Neutrophil (primary cell): ENCODE data around the gene FCHSD2.

Experiments used
- H3K27ac ChIP-seq: fragments of 200-600 bp; sonication (generic); 2 replicates; pipeline ENCODE4 v1.5.1; 2016; ENCODE audit warnings: mild to moderate bottlenecking, moderate library complexity
- H3K27me3 ChIP-seq: fragments of 200-600 bp; sonication (generic); 2 replicates; pipeline ENCODE4 v1.6.0; 2016; ENCODE audit warnings: mild to moderate bottlenecking
- H3K36me3 ChIP-seq: fragments of 200-600 bp; sonication (generic); 2 replicates; pipeline ENCODE4 v1.5.1; 2017
- H3K4me1 ChIP-seq, 2 experiments: fragments of 200-600 bp in 1 of 2; sonication (generic) in 1 of 2; 1 replicate in 1 of 2; 2 replicates in 1 of 2; pipeline versions ENCODE4 v1.5.1 to v1.6.1; 2013 to 2016; ENCODE audit warnings: low read depth in 1 of 2, low read length in 1 of 2, mild to moderate bottlenecking in 1 of 2, moderate library complexity in 1 of 2; ENCODE audit not compliant: control insufficient read depth in 1 of 2, insufficient read depth in 1 of 2
- H3K4me3 ChIP-seq, 2 experiments: fragments of 200-600 bp in 1 of 2; sonication (generic) in 1 of 2; 1 replicate in 1 of 2; 2 replicates in 1 of 2; pipeline ENCODE4 v1.5.1; 2013 to 2016; ENCODE audit warnings: low read depth in 1 of 2, low read length in 1 of 2, mild to moderate bottlenecking in 1 of 2, moderate library complexity in 1 of 2
- H3K9me3 ChIP-seq: fragments of 200-600 bp; sonication (generic); 2 replicates; pipeline ENCODE4 v1.5.1; 2016
- CTCF ChIP-seq: fragments of 200-600 bp; sonication (generic); IDR thresholded peaks from 2 replicates; pipeline ENCODE4 v1.5.1; 2016; ENCODE audit warnings: antibody characterized with exemption

FCHSD2 gene

DNA sequence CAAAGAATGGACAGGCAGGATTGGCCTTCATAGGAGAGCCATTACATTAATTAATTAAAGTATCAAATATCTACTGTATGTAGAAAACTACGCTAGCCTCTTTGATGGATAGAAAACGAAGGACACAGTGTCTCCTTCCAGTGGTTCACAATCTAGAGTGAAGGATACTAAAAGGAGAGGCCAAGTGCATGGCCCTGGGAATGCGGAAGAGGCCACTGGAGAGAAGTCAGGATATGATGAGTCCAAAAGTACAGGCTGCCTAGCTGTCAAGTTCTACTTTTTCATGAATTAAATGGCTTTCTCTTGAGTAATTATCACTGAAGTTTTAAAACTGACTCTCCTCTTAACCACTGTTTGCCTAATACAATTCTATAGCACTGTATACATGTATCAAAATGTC is 286.1 kb downstream of the FCHSD2 start:
- no peaks in the 10 kb centered on the region for H3K9me3 ChIP-seq
- no peak overlapping the region for H3K4me3 ChIP-seq
- no peak overlapping the region for H3K27ac ChIP-seq
- peaks cover 0 to under 1% of the 10 kb centered on the region in 2 experiments for H3K4me1 ChIP-seq
- TF ChIP-seq CTCF = no peak
- H3K27me3 ChIP-seq = no peaks in the 10 kb centered on the region
- peaks cover 10% of the 10 kb centered on the region for H3K36me3 ChIP-seq

GRCh38 chr11:72851726-72852125 is 290.4 kb downstream of the FCHSD2 start:
- Histone ChIP-seq H3K36me3 (peaks cover 18% of the 10 kb centered on the region), H3K4me1 (peaks cover 0 to 3% of the 10 kb centered on the region in 2 experiments), H3K27me3 (no peaks in the 10 kb centered on the region), H3K9me3 (no peaks in the 10 kb centered on the region), H3K27ac (no peak overlapping the region), H3K4me3 (no peak overlapping the region)
- TF ChIP-seq CTCF = no peak

DNA sequence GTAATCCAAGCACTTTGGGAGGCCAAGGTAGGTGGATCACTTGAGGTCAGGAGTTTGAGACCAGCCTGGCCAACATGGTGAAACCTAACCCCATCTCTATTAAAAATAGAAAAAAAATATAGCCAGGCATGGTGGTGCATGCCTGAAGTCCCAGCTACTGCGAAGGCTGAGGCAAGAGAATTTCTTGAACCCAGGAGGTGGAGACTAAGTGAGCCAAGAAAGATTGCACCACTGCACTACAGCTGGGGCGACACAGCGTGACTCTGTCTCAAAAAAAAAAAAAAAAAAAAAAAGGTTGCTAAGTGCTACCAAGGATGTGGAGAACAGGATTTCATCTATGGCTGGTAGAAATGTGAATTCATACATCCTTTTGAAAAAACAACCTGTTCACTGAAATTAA is 291.3 kb downstream of the FCHSD2 start:
- H3K4me1 ChIP-seq = peaks cover 0 to 3% of the 10 kb centered on the region in 2 experiments
- no peaks in the 10 kb centered on the region for H3K9me3 ChIP-seq
- TF ChIP-seq CTCF = no peak
- H3K36me3 ChIP-seq = peaks cover 18% of the 10 kb centered on the region
- H3K4me3 ChIP-seq = no peak overlapping the region
- H3K27ac ChIP-seq = no peak overlapping the region
- no peaks in the 10 kb centered on the region for H3K27me3 ChIP-seq

DNA sequence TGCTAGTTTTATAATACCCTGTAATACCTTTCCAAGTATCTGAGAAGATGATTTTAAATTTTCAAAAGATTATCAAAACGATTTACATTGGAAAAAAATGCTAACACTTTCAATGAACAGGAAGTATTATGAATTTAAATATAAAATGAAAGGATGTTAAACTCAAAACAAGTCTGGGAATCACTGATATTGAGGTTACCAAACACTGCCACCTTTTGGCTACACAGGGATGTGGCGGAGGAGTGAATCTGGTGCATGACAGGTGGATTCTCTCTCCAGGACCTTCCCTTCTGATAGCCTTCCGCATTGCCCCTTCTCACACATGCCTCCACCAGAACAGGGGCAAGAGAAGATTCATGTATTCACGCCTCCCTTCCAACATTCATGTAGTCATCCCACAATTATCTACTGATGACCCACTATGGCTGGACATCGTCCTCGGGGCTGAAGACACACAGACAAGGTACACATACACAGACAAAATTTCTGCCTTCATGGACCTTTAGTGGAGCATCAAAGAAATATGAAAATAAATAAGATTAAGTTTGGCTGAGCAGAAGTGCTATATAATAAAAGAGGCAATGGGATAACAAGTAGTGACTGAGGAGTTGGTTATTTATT is 293.2 kb downstream of the FCHSD2 start:
- H3K27ac ChIP-seq = no peak overlapping the region
- no peaks in the 10 kb centered on the region for H3K9me3 ChIP-seq
- H3K4me3 ChIP-seq = no peak overlapping the region
- peaks cover 0 to 3% of the 10 kb centered on the region in 2 experiments for H3K4me1 ChIP-seq
- peaks cover 31% of the 10 kb centered on the region for H3K36me3 ChIP-seq
- TF ChIP-seq CTCF = peak; percentile 70
- no peaks in the 10 kb centered on the region for H3K27me3 ChIP-seq

- no peak for TF ChIP-seq CTCF
- Histone ChIP-seq H3K36me3 (peaks cover 73% of the 10 kb centered on the region), H3K9me3 (no peaks in the 10 kb centered on the region)
Measured at GRCh38 chr11:72844356-72844755, 297.8 kb downstream of the FCHSD2 start.

More at GRCh38 chr11:72844356-72844755, 297.8 kb downstream of the FCHSD2 start:
- Histone ChIP-seq H3K4me1 (no peaks in the 10 kb centered on the region), H3K27ac (no peak overlapping the region), H3K27me3 (no peaks in the 10 kb centered on the region), H3K4me3 (no peak overlapping the region)
